ENCODE results near the gene SYT15. TPM values are rescaled to one million over a fixed set of nuclear protein-coding genes. Genes with fewer than 3 reads are reported as not detected.
"Not testable (repeated sequence)": the region's sequence is repeated elsewhere in the genome, so short reads cannot be mapped to it uniquely, and the experiment has no call there.

The SYT15 gene
- total RNA-seq, 1 donor from 2014 or later, result 1.5 TPM

GRCh38 chr10:46640005-46640404, 61.1 kb downstream of the SYT15 start:
- H3K27ac Mint-ChIP-seq; H3K27me3 Mint-ChIP-seq (ENCODE audit: low read depth); H3K4me3 Mint-ChIP-seq (ENCODE audit: low read depth); intact Hi-C loops (cut with micrococcal nuclease); H3K36me3 Mint-ChIP-seq (ENCODE audit: low read depth); DNase-seq (ENCODE audit: low spot score); H3K9me3 Mint-ChIP-seq; H3K4me1 Mint-ChIP-seq (ENCODE audit: low read depth): not testable (repeated sequence)

Other genes starting within 250 kb of the SYT15 start
- not detected in 2 replicates for gene ANXA8L1, start 203.4 kb upstream of the SYT15 start, total RNA-seq
- not detected in 2 replicates for gene NPY4R, start 113.2 kb upstream of the SYT15 start, total RNA-seq
- not detected in 2 replicates for gene GPRIN2, start 22.5 kb upstream of the SYT15 start, total RNA-seq

Measured in activated T-helper 2 cell treated with anti-CD3 and anti-CD28 coated beads, Interferon-gamma antibody, Interleukin-2, Interleukin-4, amounts not matched to agents 10 μg/mL and 5 μg/mL and 100 μg/mL, durations not matched to agents 14 hours and 24 hours and 36 hours (primary cell).